Measurements from ENCODE around the gene TLR6. TPM values are rescaled to one million over a fixed set of nuclear protein-coding genes. Genes with fewer than 3 reads are reported as not detected.
"Not testable (repeated sequence)": the region's sequence is repeated elsewhere in the genome, so short reads cannot be mapped to it uniquely, and the experiment has no call there.

Gene TLR6
- total and polyA plus RNA-seq, 9 donors = 0.79 to 2.0 (median 1.0) TPM

- no peak for DNase-seq
- WGBS (ENCODE audit: insufficient coverage) = no CpG with 5 or more reads among the region's 6 CpGs
- H3K27me3 ChIP-seq (ENCODE audit: control insufficient read depth, insufficient read depth, low read length) = no peaks in the 10 kb centered on the region
- no peak overlapping the region for H3K27ac ChIP-seq (ENCODE audit: low read length)
- H3K4me1 ChIP-seq (ENCODE audit: control insufficient read depth, insufficient read depth, low read length) = no peaks in the 10 kb centered on the region
- H3K9me3 ChIP-seq (replicated peaks; ENCODE audit: control insufficient read depth, low read depth, low read length) = no peaks in the 10 kb centered on the region
- H3K4me3 ChIP-seq (ENCODE audit: low read length) = no peak overlapping the region
- H3K36me3 ChIP-seq (ENCODE audit: control insufficient read depth, insufficient read depth, low read length) = no peaks in the 10 kb centered on the region
Observed at GRCh38 chr4:38811297-38811696, 45.3 kb downstream of the TLR6 start.

- 99% methylated on average over 13 of the region's 29 CpGs for WGBS (ENCODE audit: insufficient coverage)
- not testable (repeated sequence) for H3K27ac ChIP-seq (ENCODE audit: low read length); H3K36me3 ChIP-seq (ENCODE audit: control insufficient read depth, insufficient read depth, low read length)
Observed at GRCh38 chr4:38807462-38807861, 49.2 kb downstream of the TLR6 start.

GRCh38 chr4:38806251-38806650 lies 50.4 kb downstream of the TLR6 start:
- H3K9me3 ChIP-seq (replicated peaks; ENCODE audit: control insufficient read depth, low read depth, low read length); H3K4me3 ChIP-seq (ENCODE audit: low read length); H3K27me3 ChIP-seq (ENCODE audit: control insufficient read depth, insufficient read depth, low read length); DNase-seq; H3K4me1 ChIP-seq (ENCODE audit: control insufficient read depth, insufficient read depth, low read length); H3K36me3 ChIP-seq (ENCODE audit: control insufficient read depth, insufficient read depth, low read length): not testable (repeated sequence)
- WGBS (ENCODE audit: insufficient coverage) = 95% methylated on average over 4 of the region's 9 CpGs
- peak overlapping the region; percentile 60 for H3K27ac ChIP-seq (ENCODE audit: low read length)

More at GRCh38 chr4:38807462-38807861, 49.2 kb downstream of the TLR6 start:
- not testable (repeated sequence) for H3K4me3 ChIP-seq (ENCODE audit: low read length); H3K27me3 ChIP-seq (ENCODE audit: control insufficient read depth, insufficient read depth, low read length); DNase-seq; H3K4me1 ChIP-seq (ENCODE audit: control insufficient read depth, insufficient read depth, low read length); H3K9me3 ChIP-seq (replicated peaks; ENCODE audit: control insufficient read depth, low read depth, low read length)

GRCh38 chr4:38805530-38806145 lies 51.0 kb downstream of the TLR6 start:
- Histone ChIP-seq H3K4me1 (ENCODE audit: control insufficient read depth, insufficient read depth, low read length) (peaks cover 4% of the 10 kb centered on the region), H3K9me3 (replicated peaks; ENCODE audit: control insufficient read depth, low read depth, low read length) (no peaks in the 10 kb centered on the region), H3K27ac (ENCODE audit: low read length) (peak overlapping the region; percentile 60), H3K27me3 (ENCODE audit: control insufficient read depth, insufficient read depth, low read length) (no peaks in the 10 kb centered on the region), H3K4me3 (ENCODE audit: low read length) (no peak overlapping the region), H3K36me3 (ENCODE audit: control insufficient read depth, insufficient read depth, low read length) (no peaks in the 10 kb centered on the region)
- WGBS (ENCODE audit: insufficient coverage) = no CpG with 5 or more reads among the region's 5 CpGs
- peak; percentile 72 for DNase-seq

- Histone ChIP-seq H3K9me3 (replicated peaks; ENCODE audit: control insufficient read depth, low read depth, low read length) (no peaks in the 10 kb centered on the region), H3K27ac (ENCODE audit: low read length) (peak within 1 kb of the TSS; percentile 77), H3K4me1 (ENCODE audit: control insufficient read depth, insufficient read depth, low read length) (peaks cover 4% of the 10 kb centered on the region), H3K36me3 (ENCODE audit: control insufficient read depth, insufficient read depth, low read length) (no peaks in the 10 kb centered on the region), H3K4me3 (ENCODE audit: low read length) (peak within 1 kb of the TSS; percentile 11), H3K27me3 (ENCODE audit: control insufficient read depth, insufficient read depth, low read length) (no peaks in the 10 kb centered on the region)
- no CpG with 5 or more reads among the region's 7 CpGs for WGBS (ENCODE audit: insufficient coverage)
- DNase-seq = peak; percentile 85
Observed at GRCh38 chr4:38804654-38805295, 51.8 kb downstream of the TLR6 start, which contains the start of gene TLR1. Gene TLR1 (minus strand): TSS chr4:38804791. CDS start chr4:38798831, 5,960 bp downstream.

GRCh38 chr4:38803833-38804653 lies 52.6 kb downstream of the TLR6 start:
- peak overlapping the region; percentile 11 for H3K4me3 ChIP-seq (ENCODE audit: low read length)
- H3K36me3 ChIP-seq (ENCODE audit: control insufficient read depth, insufficient read depth, low read length) = no peaks in the 10 kb centered on the region
- peak; percentile 66 for DNase-seq
- WGBS (ENCODE audit: insufficient coverage) = no CpG with 5 or more reads among the region's 6 CpGs
- H3K27me3 ChIP-seq (ENCODE audit: control insufficient read depth, insufficient read depth, low read length) = no peaks in the 10 kb centered on the region
- H3K4me1 ChIP-seq (ENCODE audit: control insufficient read depth, insufficient read depth, low read length) = peaks cover 4% of the 10 kb centered on the region
- H3K27ac ChIP-seq (ENCODE audit: low read length) = peak overlapping the region; percentile 77
- H3K9me3 ChIP-seq (replicated peaks; ENCODE audit: control insufficient read depth, low read depth, low read length) = no peaks in the 10 kb centered on the region

GRCh38 chr4:38802561-38803355 lies 53.9 kb downstream of the TLR6 start:
- H3K4me1 ChIP-seq (ENCODE audit: control insufficient read depth, insufficient read depth, low read length) = peaks cover 4% of the 10 kb centered on the region
- H3K9me3 ChIP-seq (replicated peaks; ENCODE audit: control insufficient read depth, low read depth, low read length) = no peaks in the 10 kb centered on the region
- no peaks in the 10 kb centered on the region for H3K36me3 ChIP-seq (ENCODE audit: control insufficient read depth, insufficient read depth, low read length)
- WGBS (ENCODE audit: insufficient coverage) = 86% methylated on average over 9 of the region's 15 CpGs
- no peak for DNase-seq
- peak overlapping the region; percentile 11 for H3K4me3 ChIP-seq (ENCODE audit: low read length)
- no peaks in the 10 kb centered on the region for H3K27me3 ChIP-seq (ENCODE audit: control insufficient read depth, insufficient read depth, low read length)
- no peak overlapping the region for H3K27ac ChIP-seq (ENCODE audit: low read length)

GRCh38 chr4:38800961-38801450 lies 55.6 kb downstream of the TLR6 start:
- Histone ChIP-seq H3K27ac (ENCODE audit: low read length) (no peak overlapping the region), H3K36me3 (ENCODE audit: control insufficient read depth, insufficient read depth, low read length) (no peaks in the 10 kb centered on the region), H3K4me1 (ENCODE audit: control insufficient read depth, insufficient read depth, low read length) (peaks cover 4% of the 10 kb centered on the region), H3K9me3 (replicated peaks; ENCODE audit: control insufficient read depth, low read depth, low read length) (no peaks in the 10 kb centered on the region), H3K4me3 (ENCODE audit: low read length) (no peak overlapping the region), H3K27me3 (ENCODE audit: control insufficient read depth, insufficient read depth, low read length) (no peaks in the 10 kb centered on the region)
- DNase-seq = no peak
- WGBS (ENCODE audit: insufficient coverage) = no CpG with 5 or more reads among the region's 3 CpGs

- Histone ChIP-seq H3K4me1 (ENCODE audit: control insufficient read depth, insufficient read depth, low read length) (no peaks in the 10 kb centered on the region), H3K27ac (ENCODE audit: low read length) (no peak overlapping the region), H3K27me3 (ENCODE audit: control insufficient read depth, insufficient read depth, low read length) (no peaks in the 10 kb centered on the region), H3K4me3 (ENCODE audit: low read length) (no peak overlapping the region), H3K36me3 (ENCODE audit: control insufficient read depth, insufficient read depth, low read length) (no peaks in the 10 kb centered on the region), H3K9me3 (replicated peaks; ENCODE audit: control insufficient read depth, low read depth, low read length) (no peaks in the 10 kb centered on the region)
- WGBS (ENCODE audit: insufficient coverage) = 80% methylated on average over 1 of the region's 2 CpGs
- no peak for DNase-seq
Observed at GRCh38 chr4:38800366-38800765, 56.3 kb downstream of the TLR6 start.
